ENCODE measurements around the gene SNRPB. TPM values are rescaled to one million over a fixed set of nuclear protein-coding genes. Genes with fewer than 3 reads are reported as not detected.
A peak's percentile ranks its signal among the peaks of the same experiment; 100 is the strongest.

SNRPB gene
- total RNA-seq: 111 and 112 TPM in 2 replicates
- long read RNA-seq, transcript SNRPB-201 (7 exons, 1,154 nt): major isoform, 29 of 44 reads
- long read RNA-seq, partial matches to known transcripts: 9 of 44 reads
- long read RNA-seq, other reads (novel, unspliced or antisense): 5 of 44 reads

DNA sequence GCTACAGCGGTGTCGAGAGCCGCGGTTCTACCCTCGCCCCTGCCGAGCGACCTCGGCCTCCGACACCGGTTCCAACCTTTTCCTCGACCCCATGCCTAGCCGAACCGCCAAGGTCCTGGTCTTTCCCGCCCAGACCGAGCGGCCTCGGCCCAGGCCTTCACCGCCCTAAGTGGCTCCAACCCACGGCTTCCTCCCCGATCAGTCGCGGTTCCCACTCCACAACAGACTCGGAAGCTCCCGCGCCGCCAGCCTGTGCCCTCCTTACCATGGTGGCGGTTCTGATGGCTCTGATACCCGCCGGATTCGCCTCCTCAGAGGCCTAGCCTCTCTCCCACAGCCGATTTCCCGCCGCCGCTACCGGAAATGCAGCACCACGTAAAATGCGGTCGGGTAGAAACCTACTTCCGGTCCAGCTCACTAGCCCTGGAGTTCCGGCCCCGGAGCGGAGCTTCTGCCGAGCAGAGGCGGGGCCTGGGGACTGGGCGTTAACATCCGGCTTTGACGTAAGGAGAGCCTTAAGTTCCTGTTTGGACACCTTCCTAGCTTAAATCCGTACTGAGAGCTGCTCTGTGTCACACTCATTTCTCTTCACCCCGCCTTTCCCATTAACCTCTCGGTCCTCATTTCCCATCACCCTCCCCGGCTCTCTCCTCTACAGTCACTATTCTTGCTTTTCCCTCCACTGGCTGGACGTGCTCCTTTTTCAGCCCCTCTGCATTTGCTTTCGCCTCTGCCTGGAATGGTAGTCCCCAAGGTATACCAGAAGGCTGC lies at the start of gene SNRPB:
Gene SNRPB, minus strand, starts transcription at position 367 of the 771 bp plus-strand sequence. Its CDS starts 99 bp downstream, at position 268.
- Mint-ChIP-seq H3K27ac (ENCODE audit: unreplicated experiment) (peak within 1 kb of the TSS; percentile 98), H3K27me3 (ENCODE audit: unreplicated experiment) (no peaks in the 10 kb centered on the region), H3K4me3 (ENCODE audit: unreplicated experiment) (peak within 1 kb of the TSS; percentile 97), H3K36me3 (ENCODE audit: unreplicated experiment) (peaks cover 21% of the 10 kb centered on the region), H3K4me1 (ENCODE audit: unreplicated experiment) (peaks cover 33% of the 10 kb centered on the region), H3K9me3 (ENCODE audit: unreplicated experiment) (no peaks in the 10 kb centered on the region)
- DNase-seq (ENCODE audit: extremely low spot score, unreplicated experiment): peak; percentile 98
- TF ChIP-seq, protein P1, sequence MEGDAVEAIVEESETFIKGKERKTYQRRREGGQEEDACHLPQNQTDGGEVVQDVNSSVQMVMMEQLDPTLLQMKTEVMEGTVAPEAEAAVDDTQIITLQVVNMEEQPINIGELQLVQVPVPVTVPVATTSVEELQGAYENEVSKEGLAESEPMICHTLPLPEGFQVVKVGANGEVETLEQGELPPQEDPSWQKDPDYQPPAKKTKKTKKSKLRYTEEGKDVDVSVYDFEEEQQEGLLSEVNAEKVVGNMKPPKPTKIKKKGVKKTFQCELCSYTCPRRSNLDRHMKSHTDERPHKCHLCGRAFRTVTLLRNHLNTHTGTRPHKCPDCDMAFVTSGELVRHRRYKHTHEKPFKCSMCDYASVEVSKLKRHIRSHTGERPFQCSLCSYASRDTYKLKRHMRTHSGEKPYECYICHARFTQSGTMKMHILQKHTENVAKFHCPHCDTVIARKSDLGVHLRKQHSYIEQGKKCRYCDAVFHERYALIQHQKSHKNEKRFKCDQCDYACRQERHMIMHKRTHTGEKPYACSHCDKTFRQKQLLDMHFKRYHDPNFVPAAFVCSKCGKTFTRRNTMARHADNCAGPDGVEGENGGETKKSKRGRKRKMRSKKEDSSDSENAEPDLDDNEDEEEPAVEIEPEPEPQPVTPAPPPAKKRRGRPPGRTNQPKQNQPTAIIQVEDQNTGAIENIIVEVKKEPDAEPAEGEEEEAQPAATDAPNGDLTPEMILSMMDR (IDR thresholded peaks at IDR 0.05): no peak

DNA sequence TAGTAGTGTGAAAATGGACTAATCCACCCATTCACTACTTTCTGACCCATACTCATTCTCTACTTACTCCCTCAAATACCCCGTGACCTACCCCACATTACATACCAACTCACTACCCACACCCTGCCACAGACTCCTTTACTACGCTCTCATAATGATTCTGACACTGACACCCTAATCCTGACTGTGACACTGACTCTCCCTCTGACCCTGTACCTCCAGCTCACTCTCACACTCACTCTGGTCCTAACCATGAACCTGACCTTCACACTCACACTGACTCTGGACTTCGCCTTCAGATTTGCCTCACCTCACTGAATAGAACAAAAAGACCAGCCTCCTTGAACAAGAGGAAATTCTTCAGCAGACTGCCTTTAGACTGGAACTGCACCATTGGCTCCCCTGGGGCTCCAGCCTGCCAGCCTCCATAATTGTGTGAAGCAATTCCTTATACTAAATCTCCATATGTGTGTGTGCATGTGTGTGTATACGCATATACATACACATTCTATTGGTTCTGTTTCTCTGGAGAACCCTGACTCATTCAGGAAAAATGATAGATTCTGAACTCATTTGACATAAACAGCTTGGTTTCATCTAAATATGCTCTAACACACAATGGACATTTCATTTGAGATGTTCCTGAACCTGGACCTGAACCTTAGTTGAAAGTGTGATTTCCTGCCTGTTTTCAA lies 48.7 kb upstream of the SNRPB start:
- Mint-ChIP-seq H3K9me3 (ENCODE audit: unreplicated experiment) (no peaks in the 10 kb centered on the region), H3K36me3 (ENCODE audit: unreplicated experiment) (no peaks in the 10 kb centered on the region), H3K4me3 (ENCODE audit: unreplicated experiment) (no peak overlapping the region), H3K4me1 (ENCODE audit: unreplicated experiment) (peaks cover 17% of the 10 kb centered on the region), H3K27ac (ENCODE audit: unreplicated experiment) (peak overlapping the region; percentile 48), H3K27me3 (ENCODE audit: unreplicated experiment) (no peaks in the 10 kb centered on the region)
- DNase-seq (ENCODE audit: extremely low spot score, unreplicated experiment): no peak
- TF ChIP-seq, protein P1 (IDR thresholded peaks at IDR 0.05): no peak

DNA sequence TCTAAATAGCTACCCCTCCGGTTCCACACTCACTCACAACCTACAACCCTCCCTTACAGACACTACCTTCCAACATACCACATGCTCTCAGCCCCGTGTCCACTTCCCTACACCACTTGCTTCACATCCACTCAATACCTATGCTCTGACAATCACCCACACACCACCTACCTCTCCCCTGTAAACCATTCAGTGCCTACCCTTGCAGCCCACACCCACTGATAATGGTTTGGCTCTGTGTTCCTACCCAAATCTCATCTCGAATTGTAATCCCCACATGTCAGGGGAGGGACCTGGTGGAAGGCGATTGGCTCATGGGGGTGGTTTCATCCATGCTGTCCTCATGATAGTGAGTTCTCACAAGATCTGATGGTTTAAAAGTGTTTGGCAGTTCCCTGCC lies 48.0 kb upstream of the SNRPB start:
- H3K36me3 Mint-ChIP-seq (ENCODE audit: unreplicated experiment): no peaks in the 10 kb centered on the region
- peaks cover 3% of the 10 kb centered on the region for H3K27me3 Mint-ChIP-seq (ENCODE audit: unreplicated experiment)
- DNase-seq (ENCODE audit: extremely low spot score, unreplicated experiment): no peak
- H3K9me3 Mint-ChIP-seq (ENCODE audit: unreplicated experiment): no peaks in the 10 kb centered on the region
- no peak overlapping the region for H3K27ac Mint-ChIP-seq (ENCODE audit: unreplicated experiment)
- H3K4me1 Mint-ChIP-seq (ENCODE audit: unreplicated experiment): peaks cover 14% of the 10 kb centered on the region
- TF ChIP-seq, protein P1 (IDR thresholded peaks at IDR 0.05): no peak
- H3K4me3 Mint-ChIP-seq (ENCODE audit: unreplicated experiment): no peak overlapping the region

DNA sequence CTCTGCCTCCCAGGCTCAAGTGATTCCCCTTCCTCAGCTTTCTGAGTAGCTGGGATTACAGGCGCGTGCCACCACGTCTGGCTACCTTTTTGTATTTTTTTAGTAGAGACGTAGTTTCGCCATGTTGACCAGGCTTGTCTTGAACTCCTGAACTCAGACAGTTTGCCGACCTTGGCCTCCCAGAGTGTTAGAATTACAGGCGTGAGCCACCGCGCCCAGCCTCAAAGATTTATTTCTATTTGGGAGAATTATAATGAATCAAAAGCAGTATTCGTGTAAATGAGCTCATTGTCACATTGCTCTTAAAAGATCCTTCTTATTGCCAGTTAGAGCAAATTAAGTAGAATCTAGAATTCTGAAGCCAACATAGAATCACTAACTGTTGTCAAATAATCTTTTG lies 47.5 kb upstream of the SNRPB start:
- Mint-ChIP-seq H3K27ac (ENCODE audit: unreplicated experiment) (no peak overlapping the region), H3K36me3 (ENCODE audit: unreplicated experiment) (no peaks in the 10 kb centered on the region), H3K9me3 (ENCODE audit: unreplicated experiment) (no peaks in the 10 kb centered on the region), H3K27me3 (ENCODE audit: unreplicated experiment) (peaks cover 4% of the 10 kb centered on the region), H3K4me1 (ENCODE audit: unreplicated experiment) (peaks cover 14% of the 10 kb centered on the region), H3K4me3 (ENCODE audit: unreplicated experiment) (no peak overlapping the region)
- TF ChIP-seq, protein P1 (IDR thresholded peaks at IDR 0.05): no peak
- DNase-seq (ENCODE audit: extremely low spot score, unreplicated experiment): no peak

DNA sequence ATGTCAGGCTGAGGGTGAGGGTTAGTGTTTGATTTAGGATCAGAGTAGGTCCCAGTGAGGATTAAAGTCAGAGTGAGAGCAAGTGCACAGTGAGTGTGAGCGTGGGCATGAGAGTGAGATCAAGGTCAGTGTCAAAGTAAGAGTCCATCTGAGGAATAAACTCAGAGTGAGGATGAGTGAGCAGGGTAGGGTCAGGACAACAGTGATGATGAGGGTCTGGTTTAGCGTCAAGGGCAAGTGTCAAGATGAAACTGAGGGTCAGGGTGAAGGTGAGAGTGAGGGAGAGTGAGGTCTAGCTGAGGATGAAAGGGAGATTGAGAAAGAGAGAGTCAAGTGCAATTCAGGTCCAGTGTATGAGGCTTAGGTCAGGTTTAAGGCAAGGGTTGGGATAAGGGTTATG lies 45.8 kb upstream of the SNRPB start:
- peaks cover 12% of the 10 kb centered on the region for H3K4me1 Mint-ChIP-seq (ENCODE audit: unreplicated experiment)
- no peak for DNase-seq (ENCODE audit: extremely low spot score, unreplicated experiment)
- H3K4me3 Mint-ChIP-seq (ENCODE audit: unreplicated experiment): no peak overlapping the region
- no peaks in the 10 kb centered on the region for H3K36me3 Mint-ChIP-seq (ENCODE audit: unreplicated experiment)
- TF ChIP-seq, protein P1 (IDR thresholded peaks at IDR 0.05): no peak
- H3K9me3 Mint-ChIP-seq (ENCODE audit: unreplicated experiment): no peaks in the 10 kb centered on the region
- no peak overlapping the region for H3K27ac Mint-ChIP-seq (ENCODE audit: unreplicated experiment)
- H3K27me3 Mint-ChIP-seq (ENCODE audit: unreplicated experiment): peaks cover 4% of the 10 kb centered on the region
